Activated CD4-positive, alpha-beta T cell treated with anti-CD3 and anti-CD28 coated beads, Interleukin-2, amount 50 U/mL, for 1 hour (primary cell): ENCODE data around the gene CDSN.
"Not testable (repeated sequence)": the region's sequence is repeated elsewhere in the genome, so short reads cannot be mapped to it uniquely, and the experiment has no call there.

Experiments used
- DNase-seq: peaks from one replicate; pipeline ENCODE4 v3.0.0-alpha.2; 2020

The CDSN gene

GRCh38 chr6:31081872-31082271, 38.4 kb downstream of the CDSN start:
- DNase-seq = no peak

- DNase-seq = peak; percentile 66
Measured at GRCh38 chr6:31079656-31080261, 40.5 kb downstream of the CDSN start.

GRCh38 chr6:31076611-31077010, 43.6 kb downstream of the CDSN start:
- DNase-seq = no peak

GRCh38 chr6:31075528-31075927, 44.7 kb downstream of the CDSN start:
- DNase-seq = no peak

GRCh38 chr6:31074401-31074800, 45.8 kb downstream of the CDSN start:
- no peak for DNase-seq

- DNase-seq = no peak
Measured at GRCh38 chr6:31070711-31071197, 49.5 kb downstream of the CDSN start.

- DNase-seq = peak; percentile 72
Measured at GRCh38 chr6:31068669-31069340, 51.4 kb downstream of the CDSN start.

- not testable (repeated sequence) for DNase-seq
Measured at GRCh38 chr6:31067891-31068668, 52.2 kb downstream of the CDSN start.

- DNase-seq = not testable (repeated sequence)
Measured at GRCh38 chr6:31067028-31067427, 53.2 kb downstream of the CDSN start.

- no peak for DNase-seq
Measured at GRCh38 chr6:31065556-31065955, 54.7 kb downstream of the CDSN start.
